GM18498 (cell line): ENCODE results near the gene ITPR1.

Source experiments
- ATAC-seq: cut with Tn5 transposase; IDR thresholded peaks from one replicate; pipeline ENCODE4 v1.9.1; 2021; ENCODE audit warnings: mild to moderate bottlenecking, moderate library complexity; ENCODE audit not compliant: unreplicated experiment

Gene ITPR1

GRCh38 chr3:4738737-4739274 lies 245.7 kb downstream of the ITPR1 start:
- ATAC-seq, result no peak

DNA sequence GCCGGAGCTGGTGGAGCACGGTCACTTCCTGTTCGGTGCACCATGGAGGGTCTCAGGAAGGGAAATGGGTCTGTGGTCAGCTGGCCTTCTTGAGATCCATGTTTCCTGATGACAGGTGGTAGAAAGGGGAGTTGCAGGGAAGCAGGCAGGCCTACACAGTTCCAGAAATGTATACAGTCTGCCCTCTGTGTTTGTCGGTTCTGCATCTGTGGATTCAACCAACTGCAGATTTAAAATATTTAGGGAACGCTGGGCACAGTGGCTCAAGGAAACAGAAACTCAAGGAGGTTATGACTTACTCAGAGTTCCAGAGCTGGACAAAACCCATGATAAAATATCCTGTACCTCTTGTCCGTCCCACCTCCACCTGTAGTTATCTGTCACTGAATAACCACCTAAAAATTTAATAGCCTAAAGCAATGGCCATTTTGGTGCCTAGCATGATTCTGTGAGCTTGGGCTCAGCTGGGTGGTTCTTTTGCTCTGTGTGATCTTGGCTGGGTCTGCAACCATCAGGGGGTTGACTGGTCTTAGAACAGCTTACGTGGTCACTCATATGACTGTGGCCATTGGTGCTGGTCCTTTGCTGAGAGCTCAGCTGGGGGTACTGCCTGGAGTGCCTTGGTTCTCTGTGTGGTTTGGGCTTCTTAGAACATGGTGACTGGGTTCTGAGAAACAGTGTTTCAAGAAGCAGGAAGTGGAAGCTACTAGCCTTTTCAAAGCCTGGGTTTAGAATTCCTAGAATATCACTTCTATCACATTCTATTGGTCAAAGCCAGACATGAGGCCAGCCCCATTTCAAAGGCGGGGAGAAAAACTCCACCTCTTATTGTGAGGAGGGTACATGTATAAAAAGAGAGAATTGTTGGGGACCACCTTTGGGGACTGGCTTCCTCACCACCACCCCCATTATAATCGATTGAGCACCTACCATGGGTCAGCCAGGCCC lies 246.4 kb downstream of the ITPR1 start:
- ATAC-seq, result no peak

GRCh38 chr3:4740397-4741105 lies 247.4 kb downstream of the ITPR1 start:
- no peak for ATAC-seq

DNA sequence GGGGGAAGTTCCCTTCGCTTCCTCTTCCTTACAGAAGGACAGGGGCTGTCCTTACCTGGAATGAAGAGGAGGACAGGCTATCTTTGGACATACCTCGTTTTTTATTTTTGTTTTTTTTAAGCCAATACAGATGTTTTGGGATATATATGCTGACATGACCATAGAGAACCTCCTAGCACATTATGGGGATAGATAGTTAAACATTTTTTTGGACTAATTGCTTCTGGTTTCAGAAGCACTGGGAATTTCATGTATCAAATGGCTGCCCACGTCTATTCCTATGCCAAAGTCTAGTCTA lies 247.9 kb downstream of the ITPR1 start:
- no peak for ATAC-seq

- no peak for ATAC-seq
These were observed 248.5 kb downstream of the ITPR1 start for GRCh38 chr3:4741404-4742307.

DNA sequence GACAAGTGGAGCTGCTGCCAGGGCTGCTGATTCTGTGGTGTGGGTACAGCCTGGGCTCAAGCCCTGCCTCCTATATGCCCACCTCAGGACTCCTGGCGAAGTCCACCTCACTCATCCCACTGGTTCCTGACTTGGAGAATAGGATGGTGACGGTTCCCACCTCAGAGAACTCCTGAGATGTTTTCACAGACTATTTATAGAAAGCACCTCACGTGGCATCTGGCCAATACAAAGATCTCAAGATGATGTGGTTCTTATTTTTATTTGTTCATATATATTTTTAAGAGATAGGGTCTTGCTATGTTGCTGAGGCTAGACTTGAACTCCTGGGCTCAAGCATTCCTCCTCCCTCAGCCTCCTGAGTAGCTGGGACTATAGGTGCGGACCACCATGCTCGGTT lies 249.2 kb downstream of the ITPR1 start:
- ATAC-seq, result no peak

- no peak for ATAC-seq
These were observed 250.2 kb downstream of the ITPR1 start for GRCh38 chr3:4743371-4743770.

DNA sequence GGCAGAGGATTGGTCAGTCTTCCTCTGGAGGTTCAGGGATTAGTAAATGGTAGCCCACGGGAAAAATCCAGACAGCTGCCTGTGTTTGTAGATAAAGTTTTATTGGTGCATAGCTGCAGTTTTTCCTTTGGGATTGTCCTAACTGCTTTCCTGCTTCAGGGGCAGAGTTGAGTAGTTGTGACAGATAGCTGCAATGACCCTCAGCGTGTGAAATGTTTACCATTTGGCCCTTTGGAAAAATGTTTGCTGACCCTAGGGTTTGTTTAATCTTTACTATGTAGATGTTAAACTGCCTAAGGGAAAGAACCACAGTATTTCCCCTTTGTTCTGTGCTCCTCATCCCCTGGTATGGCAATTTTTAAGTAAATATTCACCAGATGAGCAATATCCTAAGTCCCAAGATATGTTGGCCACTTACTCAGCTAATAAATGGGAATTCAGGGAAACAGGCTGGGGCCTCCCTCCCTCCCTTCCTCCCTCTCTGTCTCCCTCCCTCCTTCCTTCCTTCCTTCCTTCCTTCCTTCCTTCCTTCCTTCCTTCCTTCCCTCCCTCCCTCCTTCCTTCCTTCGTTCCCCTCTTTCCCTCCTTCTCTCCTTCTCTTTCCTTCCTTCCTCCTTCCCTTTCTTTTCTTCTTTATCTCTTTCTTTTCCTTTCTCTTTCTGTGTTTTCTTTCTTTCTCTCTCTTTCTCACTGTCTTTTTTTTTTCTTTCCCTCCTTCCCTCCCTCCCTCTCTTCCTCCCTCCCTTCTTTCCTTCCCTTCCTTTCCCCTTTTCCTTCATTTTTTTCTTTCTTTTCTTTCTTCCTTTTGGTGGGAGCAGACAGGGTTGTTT lies 251.5 kb downstream of the ITPR1 start:
- ATAC-seq, result no peak

DNA sequence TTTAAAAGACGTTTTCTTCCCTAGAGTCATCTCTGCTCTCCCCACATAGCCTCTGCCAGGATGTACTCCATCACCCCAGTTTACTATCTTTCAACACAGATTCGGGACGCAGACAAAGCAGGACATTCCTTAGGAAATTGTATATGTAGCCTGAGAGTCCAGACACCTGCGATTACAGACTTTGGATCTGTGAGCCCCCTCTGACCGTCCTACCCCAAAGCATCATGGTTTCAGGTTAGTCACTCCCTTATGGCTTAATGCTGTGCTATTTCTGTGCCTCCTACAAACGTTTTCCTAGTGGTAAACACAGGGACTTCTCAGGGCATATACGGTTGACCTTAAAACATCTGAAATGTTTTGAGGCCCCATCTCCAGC lies 252.1 kb downstream of the ITPR1 start:
- ATAC-seq, result no peak

DNA sequence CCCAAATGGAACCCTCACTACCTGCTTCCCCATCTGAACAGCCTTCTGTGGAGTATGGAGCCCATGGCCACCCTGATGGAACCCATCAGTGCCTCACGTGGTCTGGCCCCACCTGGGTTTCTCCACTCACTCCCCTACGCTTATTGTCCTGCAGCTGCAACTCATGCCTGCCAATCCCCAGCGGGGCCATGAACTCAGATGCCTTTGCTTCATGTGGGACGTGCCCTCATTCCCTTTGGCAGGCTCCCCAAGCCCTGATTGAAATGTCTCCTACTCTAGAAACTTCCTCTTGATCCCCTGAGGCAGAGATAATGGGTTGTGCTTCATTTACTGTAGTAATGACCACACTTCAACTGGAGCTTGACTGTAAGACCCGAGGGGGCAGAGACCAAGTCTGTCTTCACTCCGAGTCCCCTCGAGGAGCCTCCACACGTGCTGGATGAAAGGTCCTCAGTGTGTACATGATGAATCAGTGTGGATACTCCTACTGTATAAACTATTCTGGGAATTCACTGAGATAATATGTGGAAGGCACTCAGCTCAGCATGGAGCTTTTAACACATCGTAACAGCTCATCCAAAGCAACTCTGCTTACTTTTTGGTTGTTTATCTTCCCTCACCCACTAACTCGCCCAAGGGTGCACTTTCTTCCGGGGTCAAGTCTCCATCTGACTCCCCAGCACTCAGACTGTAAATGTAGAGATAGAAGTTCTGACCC lies 253.3 kb downstream of the ITPR1 start:
- ATAC-seq, result no peak

- no peak for ATAC-seq
These were observed 255.0 kb downstream of the ITPR1 start for GRCh38 chr3:4748127-4748526.

DNA sequence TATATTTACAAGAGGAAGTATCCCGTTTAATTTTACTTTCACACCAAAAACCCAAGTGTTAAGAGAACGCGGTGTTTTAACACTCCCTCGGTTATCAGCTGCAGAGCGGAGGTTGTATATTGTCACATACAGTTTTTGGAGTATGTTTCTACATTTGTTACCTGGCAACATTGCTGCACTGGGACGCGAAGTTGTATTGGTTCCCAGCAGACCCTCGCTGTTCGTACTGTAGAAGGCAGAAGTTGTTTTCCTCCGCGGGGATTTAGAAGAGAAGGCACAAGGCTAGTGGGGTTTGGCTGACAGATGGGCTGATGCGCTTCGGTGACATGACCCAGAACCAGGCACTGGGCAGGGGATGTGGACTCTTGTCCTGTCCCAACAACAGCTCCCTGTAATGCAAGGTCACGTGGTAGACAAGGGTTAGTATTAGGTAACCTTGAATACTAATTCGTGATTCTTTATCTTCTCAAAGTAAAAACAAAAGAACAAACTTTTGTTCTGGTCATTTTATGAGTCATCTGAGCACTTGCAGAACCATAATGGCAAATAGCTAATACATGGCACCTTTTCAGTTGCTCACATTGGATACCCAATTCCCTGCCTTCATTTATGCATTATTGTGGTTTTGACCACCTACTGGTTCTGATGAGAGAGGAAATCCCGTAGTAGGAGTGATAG lies 255.7 kb downstream of the ITPR1 start:
- peak; percentile 28 for ATAC-seq

DNA sequence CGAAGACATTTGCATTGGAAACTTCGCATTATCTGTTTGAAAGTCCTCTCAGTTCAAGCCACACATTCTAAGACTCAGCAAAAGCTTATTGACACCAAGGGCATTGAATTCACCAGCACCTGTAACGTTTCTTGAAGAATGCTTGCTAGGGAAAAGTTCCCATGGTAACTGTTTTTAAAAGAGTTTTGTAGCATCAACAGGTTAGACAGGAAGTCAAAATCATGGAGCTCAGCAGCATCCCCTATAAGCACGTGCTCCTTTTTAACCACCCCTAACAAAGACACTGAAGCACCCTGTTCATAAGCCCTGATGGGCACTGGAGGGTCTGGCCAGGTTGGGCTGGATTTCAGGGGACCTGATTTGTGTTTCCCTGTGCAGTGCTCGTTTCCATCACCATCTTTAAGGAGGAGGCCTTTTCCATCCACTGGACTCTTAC lies 256.4 kb downstream of the ITPR1 start:
- peak; percentile 38 for ATAC-seq

- no peak for ATAC-seq
These were observed 257.3 kb downstream of the ITPR1 start for GRCh38 chr3:4750306-4750968.

DNA sequence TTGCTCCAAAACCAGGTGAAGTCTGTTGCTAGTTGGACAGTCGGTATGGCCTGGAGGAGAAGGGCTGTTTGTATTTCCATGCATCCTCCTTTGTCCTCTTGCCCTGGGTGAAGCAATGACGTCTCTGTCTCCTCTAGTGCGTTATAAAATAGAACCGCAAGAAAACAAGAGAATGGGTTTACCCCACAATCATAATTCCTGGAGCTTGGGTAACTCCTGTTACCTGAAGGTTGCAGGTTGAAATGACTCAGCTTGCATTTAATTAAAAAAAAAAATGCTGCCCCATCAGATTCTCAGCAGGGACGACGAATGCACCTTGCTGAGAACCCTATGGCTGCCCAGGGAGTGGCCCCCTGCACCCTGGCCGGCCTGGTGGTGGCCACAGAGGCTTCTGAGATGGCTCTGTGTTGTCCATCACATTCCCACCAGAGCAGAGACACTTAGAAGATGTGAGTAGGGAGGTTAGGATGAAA lies 257.9 kb downstream of the ITPR1 start:
- ATAC-seq, result no peak

DNA sequence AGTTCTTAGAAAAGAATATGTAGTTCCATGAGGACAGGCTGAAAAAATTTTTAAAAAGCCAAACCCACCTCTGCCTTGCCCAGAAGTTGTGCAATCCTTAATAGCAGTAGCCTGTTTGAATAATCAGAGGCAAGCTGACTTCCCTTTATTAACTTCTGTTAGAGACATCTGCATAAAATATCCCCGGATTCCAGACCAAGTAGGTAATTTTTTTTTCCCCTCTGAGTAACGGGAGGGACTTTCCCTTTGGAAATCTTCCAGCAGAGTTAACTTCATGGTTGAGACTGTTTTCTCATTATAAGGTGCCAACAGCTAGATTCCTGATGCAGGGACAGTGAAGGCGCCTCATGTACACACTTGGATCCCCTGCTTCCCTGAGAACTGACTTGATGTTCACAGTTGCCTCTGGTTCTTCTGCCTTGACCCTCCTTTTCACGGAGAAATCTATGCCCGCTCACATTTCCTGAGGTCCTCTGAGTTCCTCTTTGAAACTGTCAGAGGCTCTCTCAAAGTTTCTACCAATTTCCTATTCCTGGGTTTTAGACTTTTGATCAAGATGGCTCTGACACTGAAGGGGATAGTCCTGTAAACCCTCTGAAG lies 258.5 kb downstream of the ITPR1 start:
- no peak for ATAC-seq

GRCh38 chr3:4752201-4753072 lies 259.3 kb downstream of the ITPR1 start:
- peak; percentile 28 for ATAC-seq
